Measurements from ENCODE around the gene BCL3. TPM values are rescaled to one million over a fixed set of nuclear protein-coding genes. Genes with fewer than 3 reads are reported as not detected.

The BCL3 gene
- total and polyA plus RNA-seq, 2 of the 13 experiments (the other 11 are each of a cell fraction or from before 2014, with no cell fraction given) = 2.3 to 4.0 TPM

DNA sequence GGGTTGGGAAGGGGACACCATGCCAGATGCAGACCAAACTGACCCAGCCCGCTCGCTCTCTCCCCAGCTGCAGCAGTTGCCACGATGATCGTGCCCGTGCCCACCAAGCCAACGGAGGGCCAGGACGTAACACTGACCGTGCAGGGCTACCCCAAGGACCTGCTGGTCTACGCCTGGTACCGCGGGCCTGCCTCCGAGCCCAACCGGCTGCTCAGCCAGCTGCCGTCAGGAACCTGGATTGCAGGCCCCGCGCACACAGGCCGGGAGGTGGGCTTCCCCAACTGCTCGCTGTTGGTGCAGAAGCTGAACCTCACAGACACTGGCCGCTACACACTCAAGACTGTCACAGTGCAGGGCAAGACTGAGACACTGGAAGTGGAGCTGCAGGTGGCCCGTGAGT is 40.7 kb upstream of the BCL3 start (continued):
- TF ChIP-seq TBX2 (CRISPR knock-in tag; IDR thresholded peaks at IDR 0.05; ENCODE audit: borderline replicate concordance) = no peak

DNA sequence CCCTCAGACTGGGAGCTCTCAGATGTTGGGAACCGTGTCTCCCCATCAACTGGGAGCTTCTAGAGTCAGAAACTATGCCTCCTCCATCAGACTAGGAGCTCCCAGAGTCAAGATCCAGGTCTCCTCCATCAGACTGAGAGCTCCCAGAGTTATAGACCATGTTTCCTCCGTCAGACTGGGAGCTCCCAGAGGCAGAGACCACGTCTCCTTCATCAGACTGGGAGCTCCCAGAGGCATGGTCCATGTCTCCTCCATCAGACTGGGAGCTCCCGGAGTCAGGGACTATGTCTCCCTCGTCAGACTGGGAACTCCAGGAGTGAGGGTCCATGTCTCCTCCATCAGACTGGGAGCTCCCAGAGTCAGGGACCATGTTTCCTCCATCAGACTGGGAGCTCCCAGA is 39.6 kb upstream of the BCL3 start:
- no peak overlapping the region for H3K4me2 ChIP-seq (ENCODE audit: low read depth, low read length)
- H4K20me1 ChIP-seq (ENCODE audit: insufficient read depth, low read length) = no peaks in the 10 kb centered on the region; the same call in 1 of the 2 replicates
- no peak for FAIRE-seq
- no peaks in the 10 kb centered on the region for H3K79me2 ChIP-seq (ENCODE audit: insufficient read depth, low read length)
- ChIA-PET CTCF (ENCODE audit: low intra/inter-chr PET ratio, low total read pairs) (no interaction called here), POLR2A (interaction anchor here (2.1 to 2.7 kb wide), 2 partner anchors 9 to 14 kb away, joined by 7 to 11 read pairs; no protein-coding TSS in a partner anchor)
- TF ChIP-seq ZSCAN22 (CRISPR knock-in tag; IDR thresholded peaks at IDR 0.05) (peak; percentile 95; the same call in 1 of the 2 replicates), ZNF558 (CRISPR knock-in tag; IDR thresholded peaks at IDR 0.05; ENCODE audit: borderline replicate concordance) (no peak)
- TF ChIP-seq, protein P1, sequence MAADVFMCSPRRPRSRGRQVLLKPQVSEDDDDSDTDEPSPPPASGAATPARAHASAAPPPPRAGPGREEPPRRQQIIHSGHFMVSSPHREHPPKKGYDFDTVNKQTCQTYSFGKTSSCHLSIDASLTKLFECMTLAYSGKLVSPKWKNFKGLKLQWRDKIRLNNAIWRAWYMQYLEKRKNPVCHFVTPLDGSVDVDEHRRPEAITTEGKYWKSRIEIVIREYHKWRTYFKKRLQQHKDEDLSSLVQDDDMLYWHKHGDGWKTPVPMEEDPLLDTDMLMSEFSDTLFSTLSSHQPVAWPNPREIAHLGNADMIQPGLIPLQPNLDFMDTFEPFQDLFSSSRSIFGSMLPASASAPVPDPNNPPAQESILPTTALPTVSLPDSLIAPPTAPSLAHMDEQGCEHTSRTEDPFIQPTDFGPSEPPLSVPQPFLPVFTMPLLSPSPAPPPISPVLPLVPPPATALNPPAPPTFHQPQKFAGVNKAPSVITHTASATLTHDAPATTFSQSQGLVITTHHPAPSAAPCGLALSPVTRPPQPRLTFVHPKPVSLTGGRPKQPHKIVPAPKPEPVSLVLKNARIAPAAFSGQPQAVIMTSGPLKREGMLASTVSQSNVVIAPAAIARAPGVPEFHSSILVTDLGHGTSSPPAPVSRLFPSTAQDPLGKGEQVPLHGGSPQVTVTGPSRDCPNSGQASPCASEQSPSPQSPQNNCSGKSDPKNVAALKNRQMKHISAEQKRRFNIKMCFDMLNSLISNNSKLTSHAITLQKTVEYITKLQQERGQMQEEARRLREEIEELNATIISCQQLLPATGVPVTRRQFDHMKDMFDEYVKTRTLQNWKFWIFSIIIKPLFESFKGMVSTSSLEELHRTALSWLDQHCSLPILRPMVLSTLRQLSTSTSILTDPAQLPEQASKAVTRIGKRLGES (CRISPR knock-in tag; IDR thresholded peaks at IDR 0.05; ENCODE audit: borderline replicate concordance) = no peak
- no peak for DNase-seq (ENCODE audit: low spot score)
- H3K27me3 ChIP-seq (ENCODE audit: control insufficient read depth in 1 of 2, insufficient read depth in 2 of 2, low read length in 2 of 2) = no peaks in the 10 kb centered on the region
- no peak overlapping the region for H2AFZ ChIP-seq (ENCODE audit: low read length)
- no peak overlapping the region for H3K27ac ChIP-seq (ENCODE audit: extremely low read length, insufficient read depth, low read length)
- H3K4me1 ChIP-seq (ENCODE audit: insufficient read depth, low read length) = peaks cover 21% of the 10 kb centered on the region
- no peaks in the 10 kb centered on the region for H3K9me3 ChIP-seq (ENCODE audit: low read length)
- no peaks in the 10 kb centered on the region for H3K36me3 ChIP-seq (replicated peaks in 1 of 2; ENCODE audit: control insufficient read depth in 1 of 2, insufficient read depth in 2 of 2, low read length in 2 of 2)
- H3K4me3 ChIP-seq (replicated peaks in 1 of 3; ENCODE audit: insufficient read depth in 1 of 3, low read depth in 2 of 3, low read length in 3 of 3) = no peak overlapping the region
- no TSS peak for BruUV-seq (replicated peaks)
- in situ Hi-C loops (cut with HindIII; ENCODE audit: extremely low pct_ligation_motif_present, low pct_unique_long_range_greater_than_20kb) (no loop called here), intact Hi-C loops (cut with micrococcal nuclease; ENCODE audit: unreplicated experiment) (no loop called here)
- H3K9ac ChIP-seq (ENCODE audit: insufficient read depth, low read depth, low read length) = no peak overlapping the region
- WGBS (ENCODE audit: low lambda C conversion rate) = no CpG with 5 or more reads among the region's 5 CpGs
- no peak for ATAC-seq
